ENCODE results near the gene BDKRB2. TPM values are rescaled to one million over a fixed set of nuclear protein-coding genes. Genes with fewer than 3 reads are reported as not detected.

BDKRB2 gene
- total and polyA plus RNA-seq, 2 of the 8 experiments (the other 6 are each of a cell fraction or from before 2014, with no cell fraction given), result 0.13 to 0.21 TPM

GRCh38 chr14:96231056-96231455 is 26.4 kb downstream of the BDKRB2 start:
- Histone ChIP-seq H3K27me3 (replicated peaks in 1 of 4; ENCODE audit: control insufficient read depth in 3 of 4, extremely low read depth in 1 of 4, insufficient read depth in 3 of 4, low read length in 3 of 4) (no peaks in the 10 kb centered on the region), H3K4me1 (replicated peaks in 1 of 4; ENCODE audit: control insufficient read depth in 3 of 4, insufficient read depth in 4 of 4, low read length in 3 of 4) (peaks cover 0 to 5% (median 0%) of the 10 kb centered on the region in 4 experiments; a peak in 1 of 7 replicates), H3K36me3 (ENCODE audit: control insufficient read depth in 2 of 4, insufficient read depth in 4 of 4, low read length in 3 of 4) (no peaks in the 10 kb centered on the region), H4K8ac (ENCODE audit: extremely low read depth, insufficient read depth, low read length) (no peak overlapping the region), H2AK5ac (ENCODE audit: low read depth, low read length) (no peak overlapping the region), H3K27ac (ENCODE audit: low read depth, low read length) (no peak overlapping the region), H3K56ac (replicated peaks; ENCODE audit: insufficient read length, low read depth, low read length) (no peak overlapping the region), H2BK120ac (replicated peaks; ENCODE audit: low read depth, low read length) (no peak overlapping the region), H2BK15ac (ENCODE audit: low read length) (no peak overlapping the region), H2AFZ (ENCODE audit: low read length) (no peak overlapping the region), H3K14ac (ENCODE audit: insufficient read length) (no peak overlapping the region), H3K9ac (replicated peaks in 1 of 4; ENCODE audit: extremely low read depth in 1 of 4, low read depth in 3 of 4, low read length in 3 of 4) (no peak overlapping the region), H3K18ac (ENCODE audit: extremely low read depth, low read length) (no peak overlapping the region), H3K4me3 (ENCODE audit: extremely low read depth in 1 of 4, insufficient read depth in 2 of 4, low read depth in 3 of 4, low read length in 4 of 4) (no peak overlapping the region), H3K79me2 (ENCODE audit: control insufficient read depth in 1 of 2, insufficient read depth in 2 of 2, low read length in 2 of 2) (no peaks in the 10 kb centered on the region), H3K9me3 (ENCODE audit: insufficient read depth in 2 of 2, low read depth in 1 of 2, low read length in 1 of 2) (peaks cover 4 to 6% of the 10 kb centered on the region in 2 experiments; a peak in 2 of 4 replicates), H3K4me2 (ENCODE audit: insufficient read depth in 1 of 2, low read depth in 2 of 2, low read length in 2 of 2) (no peak overlapping the region), H2BK20ac (ENCODE audit: low read length) (no peak overlapping the region), H4K5ac (ENCODE audit: insufficient read length, low read depth, low read length) (no peak overlapping the region), H3K23me2 (ENCODE audit: low read depth, low read length) (no peaks in the 10 kb centered on the region), H2BK12ac (ENCODE audit: low read depth, low read length) (no peak overlapping the region), H4K20me1 (replicated peaks in 1 of 2; ENCODE audit: control insufficient read depth in 1 of 2, insufficient read depth in 2 of 2, low read length in 2 of 2) (no peaks in the 10 kb centered on the region), H3K79me1 (ENCODE audit: low read depth, low read length) (no peaks in the 10 kb centered on the region), H2BK5ac (ENCODE audit: low read depth, low read length) (no peak overlapping the region), H3K23ac (ENCODE audit: insufficient read length) (no peak overlapping the region), H3K4ac (replicated peaks; ENCODE audit: insufficient read length, low read depth, low read length) (no peak overlapping the region), H4K91ac (replicated peaks; ENCODE audit: insufficient read length, low read length) (no peak overlapping the region)
- TF ChIP-seq MAX (IDR thresholded peaks at IDR 0.05) (no peak), CEBPB (IDR thresholded peaks at IDR 0.05; ENCODE audit: low read depth, low read length) (no peak), SUZ12 (IDR thresholded peaks at IDR 0.05; ENCODE audit: low read length) (no peak), POLR2AphosphoS5 (IDR thresholded peaks at IDR 0.05; ENCODE audit: low read depth, low read length) (no peak), SP4 (IDR thresholded peaks at IDR 0.05; ENCODE audit: low read length) (no peak), YY1 (IDR thresholded peaks at IDR 0.05; ENCODE audit: low read depth, low read length) (no peak), SAP30 (IDR thresholded peaks at IDR 0.05; ENCODE audit: insufficient read depth, insufficient replicate concordance, low read length) (no peak), ZNF274 (IDR thresholded peaks at IDR 0.05; ENCODE audit: borderline replicate concordance, extremely low read depth, low read length) (no peak)
- POLR2A ChIA-PET (ENCODE audit: partially characterized antibody), result no interaction called here
- FAIRE-seq, result no peak
- WGBS, 2 experiments (ENCODE audit: extremely low coverage in 1 of 2, insufficient coverage in 1 of 2, insufficient read length in 1 of 2, insufficient replicate concordance in 2 of 2, low coverage in 1 of 2, low lambda C conversion rate in 2 of 2, missing lambda C conversion rate in 1 of 2), result 81% methylated on average over 4 of the region's 4 CpGs; no CpG with 5 or more reads in 1 of the 2 experiments
- CTCF ChIA-PET (ENCODE audit: partially characterized antibody), result interaction anchor here (1.4 to 1.5 kb wide), 2 partner anchors 12 to 132 kb away, joined by 4 to 5 read pairs; no protein-coding TSS in a partner anchor
- DNase-seq (ENCODE audit: low read depth in 1 of 2, low spot score in 2 of 2), result no peak

All from H1 (cell line).